GM12878 (cell line): ENCODE data around the gene PRRT4. TPM values are rescaled to one million over a fixed set of nuclear protein-coding genes. Genes with fewer than 3 reads are reported as not detected.

Experiments
- ATF2 ChIP-seq: IDR thresholded peaks from 2 replicates; pipeline ENCODE4 v1.6.1; 2012; ENCODE audit warnings: low read length, inconsistent platforms
- CBX3 ChIP-seq: fragments of 200-600 bp; sonication (generic); IDR thresholded peaks from 2 replicates; pipeline ENCODE4 v1.6.1; 2016; ENCODE audit warnings: low read depth, borderline replicate concordance
- E4F1 ChIP-seq: fragments of 450-650 bp; IDR thresholded peaks from 2 replicates; pipeline ENCODE4 v1.6.1; 2018; ENCODE audit warnings: borderline replicate concordance, mild to moderate bottlenecking; ENCODE audit not compliant: partially characterized antibody
- EP300 ChIP-seq, 2 experiments: fragments of 150-350 bp in 1 of 2; IDR thresholded peaks; 2 replicates each; pipeline ENCODE4 v1.6.1; 2011 to 2012; ENCODE audit warnings: low read depth in 2 of 2, low read length in 2 of 2, borderline replicate concordance in 1 of 2, improper control_type of control experiment in 1 of 2, inconsistent platforms in 1 of 2; ENCODE audit not compliant: control insufficient read depth in 1 of 2
- ESRRA ChIP-seq: IDR thresholded peaks from 2 replicates; pipeline ENCODE4 v1.6.1; 2012; ENCODE audit warnings: mild to moderate bottlenecking, low read length, improper control_type of control experiment
- HDAC2 ChIP-seq: fragments of 200-600 bp; sonication (generic); IDR thresholded peaks from 2 replicates; pipeline ENCODE4 v1.6.1; 2017
- JUNB ChIP-seq: IDR thresholded peaks from 2 replicates; pipeline ENCODE4 v1.6.1; 2016; ENCODE audit warnings: antibody characterized with exemption, mild to moderate bottlenecking
- MYC ChIP-seq: IDR thresholded peaks from 2 replicates; pipeline ENCODE4 v1.6.1; 2011; ENCODE audit warnings: mild to moderate bottlenecking, low read length, moderate library complexity, inconsistent platforms; ENCODE audit not compliant: insufficient read depth, insufficient replicate concordance, insufficient read length, severe bottlenecking
- NFIC ChIP-seq: IDR thresholded peaks from 2 replicates; pipeline ENCODE4 v1.6.1; 2012; ENCODE audit warnings: low read depth, mild to moderate bottlenecking, inconsistent platforms, low read length, moderate library complexity
- NFXL1 ChIP-seq: fragments of 450-650 bp; IDR thresholded peaks from 2 replicates; pipeline ENCODE4 v1.6.1; 2017; ENCODE audit warnings: antibody characterized with exemption, mild to moderate bottlenecking, borderline replicate concordance
- PAX8 ChIP-seq: fragments of 450-650 bp; IDR thresholded peaks from 2 replicates; pipeline ENCODE4 v1.6.1; 2017; ENCODE audit warnings: mild to moderate bottlenecking, moderate library complexity
- PKNOX1 ChIP-seq: fragments of 450-650 bp; IDR thresholded peaks from 2 replicates; pipeline ENCODE4 v1.6.1; 2016; ENCODE audit warnings: mild to moderate bottlenecking
- POLR2AphosphoS2 ChIP-seq: IDR thresholded peaks from 2 replicates; pipeline ENCODE4 v1.6.1; 2011; ENCODE audit warnings: low read depth, mild to moderate bottlenecking, low read length, improper control_type of control experiment, moderate library complexity
- POLR2AphosphoS5 ChIP-seq: IDR thresholded peaks from 2 replicates; pipeline ENCODE4 v1.6.1; 2011; ENCODE audit warnings: mild to moderate bottlenecking, low read length, inconsistent platforms
- REST ChIP-seq: IDR thresholded peaks from 2 replicates; pipeline ENCODE4 v1.6.1; 2012; ENCODE audit warnings: mild to moderate bottlenecking, low read depth, low read length
- SIX5 ChIP-seq: IDR thresholded peaks from 2 replicates; pipeline ENCODE4 v1.6.1; 2011; ENCODE audit warnings: mild to moderate bottlenecking, low read depth, low read length, moderate library complexity; ENCODE audit not compliant: severe bottlenecking
- USF1 ChIP-seq: IDR thresholded peaks from 2 replicates; pipeline ENCODE4 v1.6.1; 2011; ENCODE audit warnings: borderline replicate concordance, low read depth, mild to moderate bottlenecking, moderate library complexity, mixed read lengths, low read length; ENCODE audit not compliant: insufficient read depth; ENCODE audit errors: extremely low read length
- YY1 ChIP-seq: IDR thresholded peaks from 2 replicates; pipeline ENCODE4 v1.6.1; 2011; ENCODE audit warnings: low read depth, mild to moderate bottlenecking, low read length
- ZBED1 ChIP-seq: IDR thresholded peaks from 2 replicates; pipeline ENCODE4 v1.6.1; 2016; ENCODE audit warnings: borderline replicate concordance
- polyA plus RNA-seq, 11 experiments: library from polyadenylated mRNA; depleted of rRNA in 4 of 11; unstranded in 6 of 11; stranded (reverse) in 5 of 11; fragments of >200 nt; fragmentation: Nextera tagmentation in 4 of 11; fragmentation: Illumina TruSeq in 1 of 11; extraction: Ambion mirVana in 4 of 11; extraction: Trizol in 1 of 11; gene quantifications; 1 replicate in 1 of 11; 2 replicates in 10 of 11; pipeline versions ENCODE4 v1.2.1 to v1.2.3, GENCODE V29; 2011 to 2016; ENCODE audit warnings: inconsistent platforms in 2 of 11, missing spikeins in 2 of 11, low read depth in 1 of 11
- total RNA-seq, 4 experiments: library from RNA; depleted of rRNA in 3 of 4; stranded (reverse); fragments of >200 nt in 3 of 4; fragmentation: Illumina TruSeq in 1 of 4; extraction: Trizol in 1 of 4; gene quantifications; 2 replicates each; pipeline versions ENCODE4 v1.2.1 to v1.2.3, GENCODE V29; 2013 to 2021

Gene PRRT4
- total and polyA plus RNA-seq, 10 of the 15 experiments (the other 5 are each of a cell fraction or from before 2014, with no cell fraction given), result not detected

- TF ChIP-seq E4F1, result peak; percentile 39
- TF ChIP-seq SIX5, result peak; percentile 81
- TF ChIP-seq REST, result no peak
- TF ChIP-seq POLR2AphosphoS2, result peak; percentile 83
- peak; percentile 70; the same call in 1 of the 2 replicates for TF ChIP-seq HDAC2
- peak; percentile 19; the same call in 1 of the 2 replicates for TF ChIP-seq JUNB
- TF ChIP-seq POLR2AphosphoS5, result peak; percentile 92
- TF ChIP-seq YY1, result peak; percentile 99
- TF ChIP-seq USF1, result no peak
- TF ChIP-seq ATF2, result 0 out of 2 replicates have a peak, but pooled peaks have one; percentile 52
- no peak for TF ChIP-seq CBX3
- TF ChIP-seq ZBED1, result 0 out of 2 replicates have a peak, but pooled peaks have one; percentile 67
- no peak for TF ChIP-seq PAX8
- TF ChIP-seq EP300 (IDR thresholded peaks at IDR 0.05; ENCODE audit: borderline replicate concordance in 1 of 2, control insufficient read depth in 1 of 2, low read depth in 2 of 2, low read length in 2 of 2), result no peak
- no peak for TF ChIP-seq NFXL1
- peak; percentile 53; the same call in 1 of the 2 replicates for TF ChIP-seq NFIC
- 0 out of 2 replicates have a peak, but pooled peaks have one; percentile 23 for TF ChIP-seq ESRRA
- peak; percentile 35 for TF ChIP-seq MYC
- peak; percentile 34; the same call in 1 of the 2 replicates for TF ChIP-seq PKNOX1
Measured at GRCh38 chr7:128343554-128344430, 17.7 kb downstream of the PRRT4 start, which contains the start of gene RBM28 (continued).
